H1 (cell line): ENCODE measurements around the gene PPP2R2C. TPM values are rescaled to one million over a fixed set of nuclear protein-coding genes. Genes with fewer than 3 reads are reported as not detected.

ENCODE experiments used
- CHD1 ChIP-seq: IDR thresholded peaks from 2 replicates; pipeline ENCODE4 v1.6.1; 2012; ENCODE audit warnings: low read depth, low read length, improper control_type of control experiment
- CHD2 ChIP-seq: IDR thresholded peaks from 2 replicates; pipeline ENCODE4 v1.6.1; 2012; ENCODE audit warnings: low read length, improper control_type of control experiment
- CHD7 ChIP-seq: fragments of 300-600 bp; sonication (generic); IDR thresholded peaks from 2 replicates; pipeline ENCODE4 v1.7.1; 2012; ENCODE audit warnings: low read length, moderate library complexity, mild to moderate bottlenecking, inconsistent platforms; ENCODE audit not compliant: insufficient replicate concordance
- CTCF ChIP-seq, 3 experiments: IDR thresholded peaks; 1 replicate in 2 of 3; 2 replicates in 1 of 3; pipeline versions ENCODE4 v1.5.1 to v1.6.1; 2011; ENCODE audit warnings: low read length in 3 of 3, mild to moderate bottlenecking in 3 of 3, inconsistent platforms in 2 of 3, low read depth in 1 of 3, moderate library complexity in 1 of 3; ENCODE audit not compliant: insufficient read depth in 1 of 3; ENCODE audit errors: control extremely low read depth in 1 of 3
- JUND ChIP-seq: IDR thresholded peaks from 2 replicates; pipeline ENCODE4 v1.6.1; 2011; ENCODE audit warnings: mild to moderate bottlenecking, improper control_type of control experiment, low read length
- KDM5A ChIP-seq: fragments of 200-600 bp; IDR thresholded peaks from 2 replicates; pipeline ENCODE4 v1.7.1; 2012; ENCODE audit warnings: mild to moderate bottlenecking, low read length, inconsistent platforms, mixed read lengths
- SIX5 ChIP-seq: IDR thresholded peaks from 2 replicates; pipeline ENCODE4 v1.6.1; 2011; ENCODE audit warnings: mild to moderate bottlenecking, low read depth, low read length
- polyA plus RNA-seq, 7 experiments: library from polyadenylated mRNA; depleted of rRNA in 3 of 7; stranded (reverse) in 5 of 7; unstranded in 2 of 7; fragments of >200 nt in 5 of 7; fragments of 200-250 nt in 2 of 7; gene quantifications; 1 replicate in 5 of 7; 2 replicates in 1 of 7; 4 replicates in 1 of 7; pipeline versions ENCODE4 v1.2.1 to v1.2.3, GENCODE V29; 2011 to 2013; ENCODE audit warnings: missing spikeins in 2 of 7, mixed read lengths in 2 of 7
- total RNA-seq: library from RNA; stranded (reverse); fragmentation: NEBNext Ultra II Directional; extraction: Animal tissue kit (Norgen Biotek cat#: 25700); gene quantifications from 2 replicates; pipeline ENCODE4 v1.2.1, GENCODE V29; 2021

The PPP2R2C gene
- total and polyA plus RNA-seq, 2 of the 8 experiments (the other 6 are each of a cell fraction or from before 2014, with no cell fraction given) = 6.4 TPM

- TF ChIP-seq CHD7 (no peak), SIX5 (no peak), CHD1 (no peak), CHD2 (no peak), JUND (no peak), CTCF (IDR thresholded peaks at IDR 0.05; ENCODE audit: control extremely low read depth in 1 of 3, insufficient read depth in 1 of 3, low read depth in 1 of 3, low read length in 3 of 3) (no peak), KDM5A (no peak)
These were observed 94.6 kb downstream of the PPP2R2C start (continued) for GRCh38 chr4:6377626-6378492.
